NCI-H748 treated with DMSO at 0.1 percent for 48 hours (cell line): ENCODE results near the gene POLE2.
"Not testable (repeated sequence)": the region's sequence is repeated elsewhere in the genome, so short reads cannot be mapped to it uniquely, and the experiment has no call there.

Experiments
- DNase-seq: peaks from one replicate; lab custom pipeline; 2025; lab: John Stamatoyannopoulos, UW

POLE2 gene

GRCh38 chr14:49659526-49660455, 28.2 kb downstream of the POLE2 start:
- no peak for DNase-seq

GRCh38 chr14:49657500-49657899, 30.5 kb downstream of the POLE2 start:
- not testable (repeated sequence) for DNase-seq

GRCh38 chr14:49654511-49654910, 33.5 kb downstream of the POLE2 start:
- DNase-seq: no peak

GRCh38 chr14:49653508-49653907, 34.5 kb downstream of the POLE2 start:
- no peak for DNase-seq

- DNase-seq: no peak
Measured at GRCh38 chr14:49642163-49642562, 45.9 kb downstream of the POLE2 start.

- DNase-seq: no peak
Measured at GRCh38 chr14:49641697-49642129, 46.3 kb downstream of the POLE2 start.

DNA sequence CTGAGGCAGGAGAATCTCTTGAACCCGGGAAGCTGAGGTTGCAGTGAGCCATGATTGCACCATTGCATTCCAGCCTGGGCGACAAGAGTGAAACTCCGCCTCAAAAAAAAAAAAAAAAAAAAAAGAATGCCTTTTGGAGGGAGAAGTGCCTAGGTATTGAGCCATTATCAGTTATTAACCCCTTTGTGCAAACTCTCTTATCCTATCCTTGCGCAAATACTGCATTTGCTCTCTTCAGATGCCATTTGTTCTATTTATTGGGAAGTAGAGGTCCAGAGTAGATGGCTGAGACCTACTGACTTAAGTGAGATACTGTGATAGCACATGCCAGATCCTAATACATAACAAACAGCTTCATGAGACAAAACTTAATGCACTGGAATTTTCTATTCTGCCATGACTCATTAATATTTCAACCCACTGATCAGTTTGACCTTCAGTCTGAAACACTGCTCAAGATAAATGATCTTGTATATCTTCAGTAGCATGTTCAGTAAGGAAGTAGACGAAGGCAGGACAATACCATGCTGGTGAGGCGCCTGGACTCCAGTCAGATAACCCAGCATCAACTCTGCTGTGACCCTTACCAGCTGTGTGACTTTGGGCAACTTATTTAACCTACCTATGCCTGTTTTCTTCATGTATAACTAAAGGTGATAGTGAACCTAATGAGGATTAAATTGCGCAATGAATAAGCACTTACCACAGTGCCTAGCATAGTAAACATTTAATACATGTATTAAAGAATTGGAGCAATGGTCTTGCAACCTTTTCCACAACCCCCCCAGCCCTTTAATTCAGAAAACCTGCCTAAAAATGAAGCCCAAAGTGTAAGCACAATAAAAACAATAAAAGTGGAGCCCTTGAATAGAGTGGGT, 47.2 kb downstream of the POLE2 start:
- DNase-seq: no peak

DNA sequence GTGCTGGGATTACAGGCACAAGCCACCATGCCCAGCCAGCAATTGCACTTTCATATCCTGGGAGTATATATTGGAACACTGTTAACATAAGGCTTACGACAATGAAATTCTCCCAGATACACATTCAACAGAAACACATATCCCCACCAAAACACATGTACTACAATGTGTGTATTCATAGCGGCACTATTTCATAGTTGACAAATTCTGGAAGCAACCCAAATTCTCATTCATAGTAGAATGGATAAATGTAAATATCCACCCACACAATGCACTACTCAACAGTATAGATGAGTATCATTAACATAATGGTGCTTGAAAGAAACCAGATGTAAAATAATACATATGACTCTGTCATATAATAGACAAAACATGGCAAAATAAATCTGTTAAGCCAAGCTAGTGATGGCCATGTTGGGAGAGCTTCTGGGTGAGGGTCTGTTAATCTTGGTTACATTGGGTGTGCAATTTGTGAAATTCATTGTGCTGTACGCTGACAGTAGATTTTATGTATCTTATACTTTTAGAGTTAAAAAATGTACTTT, 50.4 kb downstream of the POLE2 start:
- no peak for DNase-seq

GRCh38 chr14:49636866-49637265, 51.1 kb downstream of the POLE2 start:
- DNase-seq: no peak

GRCh38 chr14:49634547-49635334, 53.3 kb downstream of the POLE2 start, which contains the start of gene DNAAF2:
DNAAF2 (minus strand) TSS chr14:49635244; CDS start chr14:49635149, 95 bp downstream.
- peak; percentile 61 for DNase-seq

- peak; percentile 86 for DNase-seq
Measured at GRCh38 chr14:49633640-49634546, 54.1 kb downstream of the POLE2 start.

GRCh38 chr14:49623941-49624839, 63.8 kb downstream of the POLE2 start:
- no peak for DNase-seq

DNA sequence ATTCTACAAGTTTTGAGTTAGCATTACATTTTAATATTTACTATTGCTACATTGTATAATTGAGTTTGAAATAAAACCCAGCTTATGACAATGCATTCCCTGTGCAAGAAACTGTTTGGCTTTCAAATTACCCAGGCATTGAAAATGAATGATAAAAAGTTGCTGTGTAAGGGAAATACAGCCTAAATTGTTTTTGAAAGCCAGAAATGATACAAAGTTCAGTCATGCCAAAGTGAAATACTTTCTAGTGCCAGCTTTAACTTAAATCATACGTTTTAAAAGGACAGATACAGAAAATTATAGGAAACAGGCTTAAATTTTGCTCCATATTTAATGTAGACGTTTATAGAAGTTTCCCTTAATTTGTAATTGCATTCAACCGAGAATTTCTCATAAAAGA, 64.6 kb downstream of the POLE2 start:
- no peak for DNase-seq

- no peak for DNase-seq
Measured at GRCh38 chr14:49622022-49622607, 65.9 kb downstream of the POLE2 start.

DNA sequence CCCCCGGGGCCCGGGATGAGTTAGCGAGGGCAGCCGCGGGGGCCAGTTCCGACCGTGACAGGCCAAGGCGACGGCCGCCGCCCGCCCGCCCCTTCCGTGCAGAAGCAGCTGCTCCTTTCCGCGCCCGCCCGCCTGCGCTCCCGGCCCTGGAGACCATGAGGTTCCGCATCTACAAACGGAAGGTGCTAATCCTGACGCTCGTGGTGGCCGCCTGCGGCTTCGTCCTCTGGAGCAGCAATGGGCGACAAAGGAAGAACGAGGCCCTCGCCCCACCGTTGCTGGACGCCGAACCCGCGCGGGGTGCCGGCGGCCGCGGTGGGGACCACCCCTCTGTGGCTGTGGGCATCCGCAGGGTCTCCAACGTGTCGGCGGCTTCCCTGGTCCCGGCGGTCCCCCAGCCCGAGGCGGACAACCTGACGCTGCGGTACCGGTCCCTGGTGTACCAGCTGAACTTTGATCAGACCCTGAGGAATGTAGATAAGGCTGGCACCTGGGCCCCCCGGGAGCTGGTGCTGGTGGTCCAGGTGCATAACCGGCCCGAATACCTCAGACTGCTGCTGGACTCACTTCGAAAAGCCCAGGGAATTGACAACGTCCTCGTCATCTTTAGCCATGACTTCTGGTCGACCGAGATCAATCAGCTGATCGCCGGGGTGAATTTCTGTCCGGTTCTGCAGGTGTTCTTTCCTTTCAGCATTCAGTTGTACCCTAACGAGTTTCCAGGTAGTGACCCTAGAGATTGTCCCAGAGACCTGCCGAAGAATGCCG, 66.7 kb downstream of the POLE2 start:
- no peak for DNase-seq

GRCh38 chr14:49620182-49621113, 67.6 kb downstream of the POLE2 start, which contains the start of the genes MGAT2 and RPL36AL:
MGAT2 (plus strand) TSS chr14:49620799; CDS start chr14:49621269, 470 bp downstream.
RPL36AL (minus strand) TSS chr14:49620626; CDS start chr14:49619104, 1,522 bp downstream.
- peak; percentile 96 for DNase-seq

DNA sequence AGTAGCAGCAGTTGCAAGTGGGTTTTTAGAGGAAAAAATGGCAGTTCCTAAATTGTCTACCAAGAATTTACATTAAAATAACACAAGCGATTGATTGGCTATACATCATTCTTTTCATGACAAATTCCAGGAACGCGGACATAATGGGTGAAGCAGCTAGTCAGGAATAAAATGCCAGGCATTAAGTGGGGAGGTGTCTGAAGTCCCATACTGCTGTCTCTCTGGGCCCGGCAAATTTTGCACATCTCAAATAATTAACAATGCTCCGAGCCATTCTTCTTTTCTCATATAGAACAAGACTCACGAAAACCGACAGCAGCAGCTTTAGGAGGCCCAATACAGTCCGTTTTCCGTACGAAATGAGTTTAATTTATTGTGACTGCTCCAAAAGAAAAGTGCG, 68.3 kb downstream of the POLE2 start:
- no peak for DNase-seq
